GM21360 (cell line): ENCODE data around the gene SMIM5.

Source experiments
- ATAC-seq: cut with Tn5 transposase; IDR thresholded peaks from one replicate; pipeline ENCODE4 v1.9.1; 2021; ENCODE audit warnings: mild to moderate bottlenecking, moderate library complexity; ENCODE audit not compliant: unreplicated experiment

SMIM5 gene

DNA sequence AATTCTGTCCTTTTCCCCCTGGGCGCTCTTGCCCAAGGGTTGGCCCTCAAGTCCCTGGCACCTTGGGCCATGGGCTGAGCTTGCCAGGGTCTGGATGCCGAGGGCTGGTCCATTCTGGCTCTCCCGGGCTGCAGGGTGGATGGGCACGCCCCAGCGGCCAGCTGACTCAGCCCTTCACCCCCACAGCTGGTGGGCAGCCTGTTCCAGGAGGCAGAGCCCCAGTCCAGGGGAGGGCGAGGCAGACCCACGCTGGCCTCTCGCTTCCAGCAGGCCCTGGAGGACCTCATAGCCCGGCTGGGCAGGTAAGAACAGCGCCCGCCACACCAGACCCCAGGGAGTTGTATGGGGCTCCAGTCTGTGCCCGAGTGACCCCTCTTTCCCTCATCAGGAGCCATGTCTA, 30.6 kb upstream of the SMIM5 start:
- ATAC-seq = no peak

DNA sequence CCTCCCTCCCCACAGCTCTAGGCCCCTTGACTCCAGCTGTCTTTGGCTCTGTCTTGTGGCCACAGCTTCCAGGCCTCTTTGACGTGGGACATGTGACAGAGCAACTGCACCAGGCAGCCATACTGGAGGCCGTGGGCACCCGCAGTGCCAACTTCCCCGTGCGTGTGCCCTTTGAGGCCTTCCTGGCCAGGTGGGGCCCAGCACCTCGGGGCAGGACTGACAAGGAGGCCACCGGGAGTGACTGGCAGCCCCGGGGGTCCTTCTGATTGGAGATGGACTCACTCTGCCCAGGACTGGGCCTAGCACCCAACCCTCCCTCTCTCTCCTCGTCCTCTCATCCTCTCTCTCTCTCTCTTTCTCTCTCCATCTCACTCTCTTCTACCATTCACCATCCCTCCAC, 30.1 kb upstream of the SMIM5 start:
- ATAC-seq = no peak

DNA sequence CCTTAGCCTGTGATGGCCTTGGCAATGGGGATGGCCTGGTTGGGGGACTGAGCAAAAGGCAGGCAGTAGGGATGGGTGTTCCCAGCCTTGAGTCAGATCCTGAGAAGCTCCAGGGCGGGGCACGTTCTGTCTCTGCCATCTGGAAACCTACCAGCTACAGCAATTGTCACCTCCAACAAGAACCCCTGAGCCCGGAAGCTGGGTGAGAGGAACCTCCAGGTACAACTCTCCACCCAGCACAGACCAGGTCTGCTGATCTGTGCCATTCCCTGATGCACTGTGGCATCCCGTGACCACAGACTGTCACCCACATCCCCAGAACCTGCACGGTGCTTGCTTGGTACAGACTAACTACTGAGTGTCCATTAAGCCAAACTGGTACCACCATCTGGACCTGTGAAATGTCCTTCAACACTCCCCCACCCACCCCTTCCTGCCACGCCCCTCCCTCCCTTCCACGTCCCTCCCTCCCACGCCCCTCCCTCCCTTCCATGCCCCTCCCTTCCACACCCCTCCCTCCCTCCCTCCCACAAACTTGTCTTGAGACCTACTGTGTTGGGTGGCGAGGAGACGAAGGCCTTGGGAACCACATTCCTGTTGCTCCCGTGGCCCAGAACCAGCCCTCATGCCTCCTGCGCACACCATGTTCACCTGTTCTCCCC, 29.1 kb upstream of the SMIM5 start:
- no peak for ATAC-seq

DNA sequence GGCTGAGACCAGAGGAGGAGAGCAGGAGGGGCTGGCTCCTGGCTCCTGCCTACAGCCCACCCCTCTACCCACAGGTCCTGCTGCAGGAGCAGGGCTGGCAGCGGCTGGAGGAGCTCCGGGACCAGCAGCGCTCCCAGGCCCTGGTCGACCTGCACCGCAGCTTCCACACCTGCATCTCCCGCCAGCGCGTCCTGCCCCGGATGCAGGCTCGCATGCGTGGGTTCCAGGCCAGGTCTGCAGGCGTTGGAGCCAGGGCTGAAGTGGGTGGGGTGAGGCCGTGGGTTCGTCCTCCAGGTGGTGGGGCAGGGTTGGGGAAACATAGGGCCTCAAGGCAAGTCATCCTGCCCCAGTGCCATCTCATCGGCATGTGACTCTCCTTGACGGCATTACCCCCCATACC, 27.4 kb upstream of the SMIM5 start:
- ATAC-seq = no peak

DNA sequence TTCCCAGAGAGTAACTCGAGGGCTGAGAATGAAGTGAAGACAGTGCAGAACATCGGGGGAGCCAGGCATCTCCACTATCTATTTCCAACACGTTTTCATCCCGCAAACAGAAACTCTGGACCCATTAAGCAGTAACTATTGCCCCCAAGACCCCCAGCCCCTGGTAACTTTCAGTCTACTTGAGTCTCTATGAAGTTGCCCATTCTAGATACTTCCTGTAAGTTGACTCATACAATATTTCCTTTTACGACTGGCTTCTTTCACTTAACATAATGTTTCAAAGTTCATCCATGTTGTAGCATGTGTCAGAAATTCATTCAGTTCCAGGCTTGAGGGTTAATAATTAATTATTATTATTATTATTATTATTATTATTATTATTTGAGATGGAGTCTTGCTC, 26.1 kb upstream of the SMIM5 start:
- no peak for ATAC-seq

DNA sequence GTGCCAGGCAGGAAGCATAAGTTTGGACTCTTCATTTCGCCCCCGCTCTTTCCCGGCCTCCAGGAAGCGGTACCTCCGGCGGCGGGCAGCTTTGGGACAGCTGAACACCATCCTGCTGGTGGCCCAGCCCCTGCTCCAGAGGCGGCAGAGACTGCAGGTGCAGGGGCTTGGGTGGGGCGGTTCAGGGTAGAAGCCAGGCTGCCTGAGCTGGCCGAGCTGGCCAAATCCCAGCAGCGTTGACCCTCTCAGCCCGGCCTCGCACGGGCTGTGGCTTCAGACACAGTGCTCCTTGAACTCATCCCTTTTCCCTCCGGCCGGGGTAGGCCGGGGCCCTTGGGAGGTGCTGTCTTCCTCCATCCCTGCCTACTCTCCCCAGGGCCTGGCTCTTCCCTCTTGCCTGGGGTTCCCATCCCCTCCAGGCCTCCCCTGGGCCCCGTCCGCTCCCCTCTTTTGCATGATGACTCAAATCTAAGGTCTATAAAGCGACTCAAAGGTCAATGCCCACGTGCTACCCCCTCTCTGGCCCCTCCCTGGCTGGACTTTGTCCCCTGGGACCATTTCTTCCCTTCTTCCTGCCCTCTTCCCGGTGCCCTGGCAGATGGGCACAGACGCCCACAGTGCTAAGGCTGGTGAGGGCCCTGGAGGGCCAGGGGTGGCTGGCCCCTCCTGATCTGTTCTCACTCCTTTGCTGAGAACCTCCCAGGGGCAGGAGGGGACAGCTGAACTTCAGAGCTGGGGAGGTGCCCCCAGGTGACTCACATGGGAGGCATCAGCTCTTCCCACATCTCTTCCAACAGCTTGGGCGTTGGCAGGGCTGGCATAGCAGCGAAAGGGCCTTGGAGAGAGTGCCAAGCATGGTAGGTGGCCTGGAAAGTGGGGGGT, 22.9 kb upstream of the SMIM5 start:
- no peak for ATAC-seq

DNA sequence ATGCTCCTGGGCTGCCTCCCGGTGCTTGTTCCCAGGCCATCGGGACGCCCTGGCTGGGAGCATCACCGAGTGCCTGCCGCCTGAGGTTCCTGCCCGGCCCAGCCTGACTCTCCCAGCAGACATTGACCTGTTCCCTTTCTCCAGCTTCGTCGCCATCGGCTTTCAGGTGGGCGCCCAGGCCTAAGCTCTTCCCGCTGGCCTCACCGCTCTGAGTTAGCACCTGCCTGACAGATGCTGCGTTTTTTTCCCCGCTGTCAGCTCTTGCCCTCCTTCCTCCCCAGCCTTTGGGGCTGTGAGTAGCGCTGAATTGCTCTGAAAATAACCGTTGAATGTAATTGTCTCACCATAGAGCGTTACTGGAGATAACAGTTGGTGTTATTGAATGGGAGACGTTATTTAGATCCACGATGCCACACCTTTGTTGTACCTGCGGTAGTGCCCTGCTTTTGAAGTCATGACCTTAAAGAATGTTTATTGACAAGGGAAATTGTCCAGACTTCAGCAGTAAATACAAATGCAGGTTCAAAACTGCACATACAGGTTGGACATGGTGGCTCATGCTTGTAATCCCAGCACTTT, 21.3 kb upstream of the SMIM5 start:
- no peak for ATAC-seq

DNA sequence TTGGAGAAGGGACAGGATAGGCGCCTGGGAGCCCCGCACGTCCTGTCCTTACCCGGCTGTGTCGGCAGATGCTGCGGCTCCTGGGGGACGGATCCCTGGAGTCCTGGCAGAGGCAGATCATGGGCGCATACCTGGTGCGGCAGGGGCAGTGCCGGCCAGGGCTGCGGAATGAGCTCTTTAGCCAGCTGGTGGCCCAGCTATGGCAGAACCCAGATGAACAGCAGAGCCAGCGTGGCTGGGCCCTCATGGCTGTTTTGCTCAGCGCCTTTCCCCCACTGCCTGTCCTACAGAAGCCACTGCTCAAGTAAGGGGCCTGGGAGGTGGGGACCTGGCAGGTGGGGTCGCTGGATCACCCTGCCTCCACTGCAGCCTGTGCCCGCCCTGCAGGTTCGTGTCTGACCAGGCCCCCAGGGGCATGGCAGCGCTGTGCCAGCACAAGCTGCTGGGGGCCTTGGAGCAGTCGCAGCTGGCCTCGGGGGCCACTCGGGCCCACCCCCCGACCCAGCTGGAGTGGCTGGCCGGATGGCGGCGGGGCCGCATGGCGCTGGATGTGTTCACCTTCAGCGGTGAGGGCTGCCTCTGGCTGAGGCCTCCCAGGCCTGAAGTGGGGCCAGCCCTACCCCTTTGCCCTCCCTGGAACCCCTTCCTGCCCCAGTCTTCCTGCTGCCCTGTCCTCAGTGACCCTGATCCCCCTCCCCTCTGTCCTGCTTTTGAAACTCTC, 20.2 kb upstream of the SMIM5 start:
- ATAC-seq = no peak

DNA sequence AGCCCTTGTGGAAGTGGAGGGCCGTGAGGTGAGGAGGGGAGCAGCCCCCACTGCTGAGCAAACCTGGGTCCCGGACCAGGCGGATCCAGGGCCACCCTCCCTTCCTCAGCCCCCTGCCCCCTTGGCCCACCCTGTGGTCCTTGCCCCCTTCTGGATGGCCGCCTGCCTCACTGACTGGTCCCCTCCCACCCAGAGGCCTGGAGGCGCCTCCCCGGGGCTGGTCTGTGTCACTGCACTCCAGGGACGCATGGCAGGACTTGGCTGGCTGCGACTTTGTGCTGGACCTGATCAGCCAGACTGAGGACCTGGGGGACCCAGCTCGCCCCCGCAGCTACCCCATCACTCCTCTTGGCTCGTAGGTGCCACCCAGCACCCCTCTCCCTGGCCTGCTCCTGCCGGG, 19.2 kb upstream of the SMIM5 start:
- no peak for ATAC-seq

DNA sequence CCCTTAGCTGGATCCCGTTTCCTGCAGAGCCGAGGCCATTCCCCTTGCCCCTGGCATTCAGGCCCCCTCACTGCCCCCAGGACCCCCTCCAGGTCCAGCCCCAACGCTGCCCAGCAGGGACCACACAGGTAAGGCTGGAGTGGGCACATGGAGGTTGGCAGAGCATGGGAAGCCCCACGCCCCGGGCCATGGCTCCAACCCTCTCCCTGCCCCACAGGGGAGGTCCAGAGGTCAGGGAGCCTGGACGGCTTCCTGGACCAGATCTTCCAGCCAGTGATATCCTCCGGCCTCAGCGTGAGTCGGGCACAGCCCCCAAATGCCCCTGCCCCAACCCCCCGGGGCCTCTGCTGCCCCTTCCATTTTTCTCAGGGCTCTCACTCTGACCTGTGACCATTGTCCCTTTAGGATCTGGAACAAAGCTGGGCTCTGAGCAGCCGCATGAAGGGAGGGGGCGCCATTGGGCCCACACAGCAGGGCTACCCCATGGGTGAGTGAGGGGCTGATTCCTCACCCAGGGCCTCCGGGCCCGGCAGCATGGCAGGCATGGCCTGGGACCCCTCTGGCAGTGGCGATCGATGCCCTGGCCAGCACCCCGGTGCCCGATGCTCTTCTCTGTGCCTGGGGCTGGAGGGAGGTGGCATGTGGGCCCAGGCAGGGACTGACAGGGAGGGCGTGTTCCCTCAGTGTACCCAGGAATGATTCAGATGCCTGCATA, 18.5 kb upstream of the SMIM5 start:
- ATAC-seq = no peak

DNA sequence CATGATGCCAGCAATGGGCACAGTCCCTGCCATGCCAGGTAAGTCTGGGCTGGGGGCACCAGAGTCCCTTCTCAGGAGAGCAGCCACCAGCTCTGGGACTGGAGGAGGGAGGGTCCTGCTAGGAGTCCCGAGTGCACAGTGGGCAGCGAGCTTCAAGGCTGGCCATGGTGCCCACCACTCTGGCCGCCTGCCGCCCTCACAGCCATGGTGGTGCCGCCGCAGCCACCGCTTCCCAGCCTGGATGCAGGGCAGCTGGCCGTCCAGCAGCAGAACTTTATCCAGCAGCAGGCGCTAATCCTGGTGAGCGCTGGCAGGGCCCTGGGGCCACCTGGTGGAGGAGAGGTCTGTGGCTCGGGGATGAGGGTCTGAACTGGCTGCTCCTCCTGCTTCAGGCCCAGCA, 17.9 kb upstream of the SMIM5 start:
- ATAC-seq = no peak

DNA sequence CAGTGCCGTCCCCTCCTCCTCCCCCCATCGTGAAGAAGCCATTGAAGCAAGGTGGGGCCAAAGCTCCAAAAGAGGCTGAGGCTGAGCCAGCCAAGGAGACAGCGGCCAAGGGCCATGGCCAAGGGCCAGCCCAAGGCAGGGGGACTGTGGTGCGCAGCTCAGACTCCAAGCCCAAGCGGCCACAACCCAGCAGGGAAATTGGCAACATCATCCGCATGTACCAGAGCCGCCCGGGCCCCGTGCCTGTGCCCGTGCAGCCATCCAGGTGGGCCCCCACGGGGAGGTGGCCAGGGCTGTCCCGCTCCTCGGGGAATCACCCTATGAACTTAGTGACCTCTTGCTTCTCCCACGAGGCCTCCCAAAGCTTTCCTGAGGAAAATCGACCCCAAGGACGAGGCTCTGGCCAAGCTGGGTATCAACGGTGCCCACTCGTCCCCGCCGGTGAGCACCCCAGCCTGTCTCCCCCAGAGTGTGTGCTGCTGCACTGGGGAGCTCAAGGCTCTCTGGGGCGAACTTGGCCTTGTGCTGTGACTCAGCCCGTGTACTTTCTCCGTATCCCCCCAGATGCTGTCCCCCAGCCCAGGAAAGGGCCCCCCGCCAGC, 16.6 kb upstream of the SMIM5 start:
- ATAC-seq = no peak

DNA sequence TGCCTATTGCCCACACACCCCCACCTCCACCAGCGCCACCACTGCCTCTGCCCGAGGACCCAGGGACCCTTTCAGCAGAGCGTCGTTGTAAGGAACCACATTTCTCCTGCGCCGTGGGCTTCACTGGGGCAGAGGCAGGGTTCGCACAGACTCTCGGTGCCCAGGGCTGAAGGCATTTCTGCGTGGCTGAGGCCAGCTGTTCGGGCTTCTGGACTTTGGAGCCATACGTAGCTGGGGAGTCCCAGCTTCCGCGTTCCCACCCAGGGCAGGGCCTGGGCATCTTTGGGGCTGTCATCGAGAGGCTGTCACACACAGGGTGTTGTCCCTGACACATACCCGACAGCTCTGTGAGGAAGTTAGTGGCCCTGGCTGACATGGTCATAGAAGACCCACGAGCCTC, 16.0 kb upstream of the SMIM5 start:
- ATAC-seq = no peak

DNA sequence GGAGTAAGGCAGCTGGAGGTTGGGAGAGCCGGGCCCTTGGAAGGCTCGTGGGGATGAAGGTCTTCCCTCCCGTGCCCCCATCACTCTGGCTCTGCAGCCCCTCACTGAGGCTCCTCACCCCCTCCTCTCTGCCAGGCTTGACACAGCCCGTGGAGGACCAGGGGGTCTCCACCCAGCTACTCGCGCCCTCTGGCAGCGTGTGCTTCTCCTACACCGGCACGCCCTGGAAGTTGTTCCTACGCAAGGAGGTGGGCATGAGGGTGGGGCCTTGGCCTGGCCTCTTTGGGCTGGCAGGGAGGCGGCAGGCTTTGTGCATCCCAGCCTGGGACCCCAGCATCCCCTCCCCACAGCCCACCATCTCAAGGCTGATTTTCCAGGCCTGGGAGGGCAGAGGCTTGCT, 15.6 kb upstream of the SMIM5 start:
- ATAC-seq = no peak

DNA sequence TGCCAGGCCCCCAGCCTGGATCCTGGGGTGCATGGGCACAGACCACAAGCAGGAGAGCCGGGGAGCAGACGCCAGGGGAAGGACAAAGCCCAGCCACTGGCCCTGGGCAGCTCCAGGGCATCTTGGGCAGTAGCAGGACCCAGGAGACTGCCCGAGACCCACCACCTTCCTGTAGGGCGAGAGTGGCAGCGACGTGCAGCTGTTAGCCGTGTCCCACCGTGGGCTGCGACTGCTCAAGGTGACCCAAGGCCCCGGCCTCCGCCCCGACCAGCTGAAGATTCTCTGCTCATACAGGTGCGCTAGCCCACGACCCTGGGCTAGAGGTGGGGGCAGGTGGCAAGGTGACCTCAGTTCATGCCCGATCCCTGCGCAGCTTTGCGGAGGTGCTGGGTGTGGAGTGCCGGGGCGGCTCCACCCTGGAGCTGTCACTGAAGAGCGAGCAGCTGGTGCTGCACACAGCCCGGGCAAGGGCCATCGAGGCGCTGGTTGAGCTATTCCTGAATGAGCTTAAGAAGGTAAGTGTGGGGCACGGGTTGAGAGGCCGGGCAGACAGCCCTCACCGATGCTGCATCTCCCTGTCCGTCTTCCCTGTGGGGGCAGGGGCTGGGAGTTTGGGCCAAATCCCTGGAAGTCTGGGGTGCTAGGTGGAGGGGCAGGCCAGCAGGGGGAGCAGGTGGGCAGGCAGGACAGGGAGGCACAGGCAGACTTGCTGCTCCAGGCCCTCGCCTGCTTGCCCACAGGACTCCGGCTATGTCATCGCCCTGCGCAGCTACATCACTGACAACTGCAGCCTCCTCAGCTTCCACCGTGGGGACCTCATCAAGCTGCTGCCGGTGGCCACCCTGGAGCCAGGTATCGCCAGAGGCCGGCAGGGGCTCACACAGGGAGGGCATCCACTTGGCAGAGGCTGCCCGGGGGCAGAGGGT, 13.5 kb upstream of the SMIM5 start:
- no peak for ATAC-seq

DNA sequence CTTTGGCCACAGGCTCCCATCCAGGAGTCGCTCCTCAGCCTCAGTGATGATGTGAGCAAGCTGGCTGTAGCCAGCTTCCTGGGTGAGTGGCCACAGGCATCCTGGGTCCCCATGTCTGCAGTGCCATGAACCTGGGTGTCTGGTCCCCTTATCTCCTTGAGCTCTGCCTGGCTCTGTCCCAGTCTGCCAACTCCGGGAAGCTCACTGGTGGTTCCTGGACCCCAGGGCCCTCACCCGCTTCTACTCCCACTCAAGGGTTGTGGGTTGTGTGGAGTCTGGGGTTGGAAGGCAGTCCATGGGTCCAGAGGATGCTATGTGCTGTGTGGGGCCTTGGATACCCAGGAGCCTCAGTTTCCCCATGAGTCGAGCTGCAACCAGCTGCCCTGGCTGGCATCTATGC, 11.7 kb upstream of the SMIM5 start:
- ATAC-seq = no peak

DNA sequence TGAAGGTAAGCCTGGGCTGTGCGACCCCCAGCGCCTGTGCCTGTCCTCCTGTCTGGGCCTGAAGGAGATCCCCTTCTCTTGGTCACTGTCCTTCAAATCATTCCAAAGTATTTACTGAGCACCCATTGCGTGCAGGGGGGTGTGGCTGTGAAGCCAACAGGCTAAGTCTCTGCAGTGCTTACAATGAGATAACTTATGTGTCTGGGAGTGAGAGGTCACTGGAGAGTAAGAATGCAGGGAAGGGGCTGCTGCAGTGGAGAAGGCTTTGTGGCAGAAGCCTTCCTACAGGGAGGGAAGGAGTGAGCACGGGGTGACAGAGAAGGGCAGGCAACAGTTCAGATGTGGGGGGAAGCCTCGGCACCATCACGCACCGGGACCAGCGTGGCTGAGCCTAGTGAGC, 11.2 kb upstream of the SMIM5 start:
- no peak for ATAC-seq

DNA sequence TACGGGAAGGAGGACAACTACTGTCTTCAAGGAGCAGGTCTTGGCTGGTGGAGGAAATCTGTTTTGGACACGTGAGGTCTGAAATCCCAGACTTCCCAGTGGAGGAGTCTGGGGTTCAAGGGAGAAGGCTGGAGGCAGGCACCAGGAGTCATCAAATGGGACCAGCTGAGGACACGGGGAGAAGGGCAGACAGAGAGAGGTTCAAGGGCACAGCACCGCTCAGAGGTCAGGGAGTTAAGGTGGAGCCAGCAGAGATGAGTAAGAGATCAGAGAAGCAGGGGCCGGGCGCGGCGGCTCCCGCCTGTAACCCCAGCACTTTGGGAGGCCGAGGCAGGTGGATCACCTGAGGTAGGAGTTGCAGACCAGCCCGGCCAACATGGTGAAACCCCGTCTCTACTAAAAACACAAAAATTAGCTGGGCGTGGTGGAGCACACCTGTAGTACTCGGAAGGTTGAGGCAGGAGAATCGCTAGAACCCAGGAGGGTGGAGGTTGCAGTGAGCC, 10.4 kb upstream of the SMIM5 start:
- ATAC-seq = no peak

DNA sequence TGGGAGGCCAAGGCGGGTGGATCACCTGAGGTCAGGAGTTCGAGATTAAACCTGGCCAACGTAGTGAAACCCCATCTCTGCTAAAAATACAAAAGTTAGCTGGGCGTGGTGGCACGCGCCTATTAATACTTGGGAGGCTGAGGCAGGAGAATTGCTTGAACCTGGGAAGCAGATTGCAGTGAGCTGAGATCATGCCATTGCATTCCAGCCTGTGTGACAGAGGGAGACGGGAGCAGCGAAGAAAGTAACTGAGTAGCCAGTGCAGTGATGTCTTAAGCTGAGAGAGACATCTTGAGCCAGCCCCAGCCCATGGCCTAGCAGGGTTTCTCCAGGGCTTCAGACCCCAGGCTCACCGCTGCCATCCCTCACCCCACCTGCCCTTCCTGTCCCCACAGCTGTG, 9.8 kb upstream of the SMIM5 start:
- ATAC-seq = no peak
